Activated T-helper 1 cell treated with anti-CD3 and anti-CD28 coated beads, Interleukin-2, amount 50 U/mL, for 16 hours (primary cell): ENCODE data around the gene IL6.
"Not testable (repeated sequence)": the region's sequence is repeated elsewhere in the genome, so short reads cannot be mapped to it uniquely, and the experiment has no call there.

ENCODE experiments used
- DNase-seq, 2 donors: peaks; one replicate each; pipeline ENCODE4 v3.0.0-alpha.2; 2020; ENCODE audit warnings: low read depth in 1 of 2, low spot score in 1 of 2

The IL6 gene

DNA sequence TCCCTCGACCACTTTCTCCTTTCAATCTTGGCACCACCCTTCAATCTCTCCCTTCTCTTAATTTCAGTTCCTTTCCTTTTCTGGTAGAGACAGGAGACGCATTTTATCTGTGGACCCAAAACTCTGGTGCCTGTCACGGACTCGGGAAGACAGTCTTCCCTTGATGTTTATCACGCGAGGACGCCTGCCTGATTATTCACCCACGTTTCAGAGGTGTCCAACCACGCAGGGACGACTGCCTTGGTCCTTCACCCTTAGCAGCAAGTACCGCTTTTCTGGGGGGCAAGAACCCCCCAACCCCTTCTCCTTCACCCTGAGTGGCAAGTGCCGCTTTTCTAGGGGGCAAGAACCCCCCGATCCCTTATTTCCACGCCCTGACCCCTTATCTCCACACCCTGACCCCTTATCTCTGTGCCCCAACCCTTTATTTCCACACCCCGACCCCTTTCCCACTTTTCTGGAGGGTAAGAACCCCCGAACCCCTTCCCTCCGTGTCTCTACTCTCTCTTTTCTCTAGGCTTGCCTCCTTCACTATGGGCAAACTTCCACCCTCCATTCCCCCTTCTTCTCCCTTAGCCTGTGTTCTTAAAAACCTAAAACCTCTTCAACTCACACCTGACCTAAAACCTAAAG is 22.9 kb upstream of the IL6 start:
- DNase-seq: not testable (repeated sequence)

DNA sequence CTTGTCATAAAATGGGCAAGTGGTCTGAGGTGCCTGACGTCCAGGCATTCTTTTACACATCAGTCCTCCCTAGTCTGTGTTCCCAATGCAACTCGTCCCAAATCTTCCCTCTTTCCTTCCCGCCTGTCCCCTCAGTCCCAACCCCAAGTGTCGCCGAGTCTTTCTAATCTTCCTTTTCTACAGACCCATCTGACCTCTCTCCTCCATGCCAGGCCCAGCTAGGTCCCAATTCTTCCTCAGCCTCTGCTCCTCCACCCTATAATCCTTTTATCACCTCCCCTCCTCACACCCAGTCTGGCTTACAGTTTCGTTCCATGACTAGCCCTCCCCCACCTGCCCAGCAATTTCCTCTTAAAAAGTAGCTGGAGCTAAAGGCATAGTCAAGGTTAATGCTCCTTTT is 22.3 kb upstream of the IL6 start:
- DNase-seq: not testable (repeated sequence)

DNA sequence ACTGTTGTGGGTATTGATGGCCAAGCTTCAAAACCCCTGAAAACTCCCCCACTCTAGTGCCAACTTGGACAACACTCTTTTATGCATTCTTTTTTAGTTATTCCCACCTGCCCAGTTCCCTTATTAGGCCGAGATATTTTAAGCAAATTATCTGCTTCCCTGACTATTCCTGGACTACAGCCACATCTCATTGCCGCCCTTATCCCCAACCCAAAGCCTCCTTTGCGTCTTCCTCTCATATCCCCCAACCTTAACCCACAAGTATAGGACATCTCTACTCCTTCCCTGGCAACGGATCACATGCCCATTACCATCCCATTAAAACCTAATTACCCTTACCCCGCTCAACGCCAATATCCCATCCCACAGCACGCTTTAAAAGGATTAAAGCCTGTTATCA is 21.1 kb upstream of the IL6 start:
- not testable (repeated sequence) for DNase-seq

DNA sequence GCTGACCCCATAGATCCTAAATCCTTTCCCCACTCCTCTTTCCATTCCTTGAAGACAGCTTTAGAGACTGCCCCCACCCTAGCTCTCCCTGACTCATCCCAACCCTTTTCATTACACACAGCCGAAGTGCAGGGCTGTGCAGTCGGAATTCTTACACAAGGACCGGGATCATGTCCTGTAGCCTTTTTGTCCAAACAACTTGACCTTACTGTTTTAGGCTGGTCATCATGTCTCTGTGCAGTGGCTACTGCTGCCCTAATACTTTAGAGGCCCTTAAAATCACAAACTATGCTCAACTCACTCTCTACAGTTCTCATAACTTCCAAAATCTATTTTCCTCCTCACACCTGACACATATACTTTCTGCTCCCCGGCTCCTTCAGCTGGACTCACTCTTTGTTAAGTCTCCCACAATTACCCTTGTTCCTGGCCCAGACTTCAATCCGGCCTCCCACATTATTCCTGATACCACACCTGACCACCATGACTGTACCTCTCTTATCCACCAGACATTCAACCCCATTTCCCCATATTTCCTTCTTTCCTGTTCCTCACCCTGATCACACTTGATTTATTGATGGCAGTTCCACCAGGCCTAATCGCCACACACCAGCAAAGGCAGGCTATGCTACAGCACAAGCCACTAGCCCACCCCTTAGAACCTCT is 19.8 kb upstream of the IL6 start:
- not testable (repeated sequence) for DNase-seq

DNA sequence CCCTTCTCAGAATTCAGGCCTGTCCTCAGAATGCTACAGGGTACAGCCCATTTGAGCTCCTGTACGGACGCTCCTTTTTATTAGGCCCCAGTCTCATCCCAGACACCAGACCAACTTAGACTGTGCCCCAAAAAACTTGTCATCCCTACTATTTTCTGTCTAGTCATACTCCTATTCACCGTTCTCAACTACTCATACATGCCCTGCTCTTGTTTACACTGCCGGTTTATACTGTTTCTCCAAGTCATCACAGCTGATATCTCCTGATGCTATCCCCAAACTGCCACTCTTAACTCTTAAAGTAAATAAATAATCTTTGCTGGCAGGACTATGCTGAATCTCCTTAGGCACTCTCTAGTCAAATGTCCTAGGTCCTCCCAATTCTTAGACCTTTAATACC is 18.8 kb upstream of the IL6 start:
- DNase-seq: not testable (repeated sequence)

DNA sequence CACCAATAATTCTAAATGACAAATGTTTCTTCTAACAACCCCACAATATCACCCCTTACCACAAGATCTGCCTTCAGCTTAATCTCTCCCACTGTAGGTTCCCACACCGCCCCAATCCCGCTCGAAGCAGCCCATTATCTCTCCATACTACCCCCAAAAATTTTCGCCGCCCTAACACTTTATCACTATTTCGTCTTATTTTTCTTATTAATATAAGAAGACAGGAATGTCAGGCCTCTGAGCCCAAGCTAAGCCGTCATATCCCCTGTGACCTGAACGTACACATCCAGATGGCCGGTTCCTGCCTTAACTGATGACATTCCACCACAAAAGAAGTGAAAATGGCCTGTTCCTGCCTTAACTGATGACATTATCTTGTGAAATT is 18.3 kb upstream of the IL6 start:
- DNase-seq: not testable (repeated sequence)

DNA sequence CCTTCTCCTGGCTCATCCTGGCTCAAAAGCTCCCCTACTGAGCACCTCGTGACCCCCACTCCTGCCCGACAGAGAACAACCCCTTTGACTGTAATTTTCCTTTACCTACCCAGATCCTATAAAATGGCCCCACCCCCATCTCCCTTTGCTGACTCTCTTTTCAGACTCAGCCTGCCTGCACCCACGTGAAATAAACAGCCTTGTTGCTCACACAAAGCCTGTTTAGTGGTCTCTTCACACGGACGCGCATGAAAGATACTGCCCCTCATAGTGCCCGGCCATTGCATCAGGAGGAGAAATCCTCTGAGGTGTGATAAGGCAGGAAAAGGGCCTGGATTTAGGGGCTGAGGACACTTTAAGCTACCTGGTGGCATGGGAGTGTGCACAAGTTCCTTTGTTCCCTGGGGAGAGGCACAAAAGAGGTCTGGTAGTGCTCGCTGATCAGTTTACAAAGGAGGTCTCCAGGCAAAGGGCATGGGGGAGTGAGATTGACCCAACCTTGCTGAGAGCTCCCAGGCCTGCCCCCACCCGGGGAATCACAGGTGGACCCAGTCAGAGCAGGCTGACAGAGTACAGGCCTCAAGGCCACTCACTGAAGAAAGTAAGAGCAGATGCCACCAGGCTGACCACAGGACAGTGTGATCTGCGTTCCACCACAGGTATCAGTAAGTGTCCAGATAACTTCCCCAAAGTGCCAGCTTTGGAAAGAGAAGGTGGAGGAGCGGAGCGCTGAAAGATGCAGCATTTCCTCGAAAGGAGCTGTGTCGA is 17.8 kb upstream of the IL6 start:
- not testable (repeated sequence) for DNase-seq

DNA sequence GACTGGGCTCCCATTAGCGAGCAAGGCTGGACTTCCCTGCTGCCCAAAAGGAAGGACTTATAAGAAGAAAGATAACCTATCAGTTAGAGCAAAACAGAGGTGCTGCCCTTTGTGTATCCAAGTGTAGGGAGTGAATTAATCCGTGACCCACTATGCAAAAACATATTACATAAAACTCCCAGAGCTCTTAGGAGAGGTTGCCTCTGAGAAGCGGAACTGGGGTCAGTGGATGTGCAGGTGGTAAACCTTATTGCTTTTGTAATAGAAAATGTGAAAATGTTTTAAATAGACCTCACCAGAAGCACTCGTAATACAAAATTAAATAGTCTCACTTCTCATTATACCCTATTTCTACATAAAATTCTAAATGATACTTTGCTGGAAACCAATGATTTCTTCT is 17.1 kb upstream of the IL6 start:
- no peak for DNase-seq

DNA sequence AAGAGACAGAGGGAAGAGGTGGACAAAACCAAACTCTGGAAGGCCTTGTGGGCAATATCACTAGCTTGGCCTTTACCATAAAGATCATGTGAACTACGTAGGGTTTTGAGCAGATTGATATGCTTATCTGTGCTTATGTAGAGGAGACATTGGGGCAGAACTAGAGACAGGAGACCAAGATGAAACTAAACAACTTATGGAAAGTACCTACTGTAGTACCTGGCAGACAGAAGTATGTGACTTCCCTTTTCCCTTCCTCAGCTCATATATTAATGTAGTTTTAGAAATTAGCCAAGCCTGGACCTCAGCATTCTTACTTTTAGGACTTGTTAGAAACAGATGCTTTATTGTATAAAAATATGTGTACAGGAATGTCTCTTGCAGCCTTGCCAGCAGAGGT is 14.0 kb upstream of the IL6 start:
- DNase-seq: no peak

DNA sequence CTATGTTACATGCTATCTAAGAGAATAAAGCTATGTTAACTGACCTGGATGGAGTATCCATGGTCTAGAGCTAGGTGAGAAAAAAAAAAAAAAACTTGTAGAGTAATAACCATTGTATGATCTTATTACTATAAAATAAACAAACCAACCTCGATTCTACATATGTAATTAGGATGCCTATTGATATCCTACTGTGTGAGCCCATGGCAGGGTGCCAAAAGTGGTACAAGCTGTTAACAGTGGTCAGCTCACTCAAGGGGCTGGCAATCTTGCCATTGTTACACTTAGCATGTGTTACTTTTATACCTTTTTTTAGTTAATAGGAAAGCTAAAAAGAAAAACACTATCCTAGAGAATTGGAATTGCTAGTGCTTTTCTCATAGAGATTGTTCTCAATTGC is 13.5 kb upstream of the IL6 start:
- DNase-seq: no peak

DNA sequence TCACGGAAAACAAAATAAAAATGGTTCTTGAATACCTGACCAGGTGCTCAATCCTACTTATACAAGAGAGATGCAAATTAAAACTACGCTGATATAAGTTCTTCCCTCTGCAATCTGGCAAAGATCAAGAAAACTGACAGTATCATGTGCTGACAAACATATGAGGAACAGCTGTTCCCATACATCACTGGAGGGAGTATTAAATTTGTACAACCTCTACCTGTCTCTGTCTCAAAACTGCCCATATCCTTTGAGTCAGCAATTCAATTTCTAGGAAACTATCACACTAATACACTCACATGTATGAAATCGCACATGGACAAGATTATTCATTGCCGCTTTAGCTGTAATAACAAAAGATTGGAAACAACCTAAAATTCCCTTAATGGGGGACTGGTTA is 11.0 kb upstream of the IL6 start:
- no peak for DNase-seq

DNA sequence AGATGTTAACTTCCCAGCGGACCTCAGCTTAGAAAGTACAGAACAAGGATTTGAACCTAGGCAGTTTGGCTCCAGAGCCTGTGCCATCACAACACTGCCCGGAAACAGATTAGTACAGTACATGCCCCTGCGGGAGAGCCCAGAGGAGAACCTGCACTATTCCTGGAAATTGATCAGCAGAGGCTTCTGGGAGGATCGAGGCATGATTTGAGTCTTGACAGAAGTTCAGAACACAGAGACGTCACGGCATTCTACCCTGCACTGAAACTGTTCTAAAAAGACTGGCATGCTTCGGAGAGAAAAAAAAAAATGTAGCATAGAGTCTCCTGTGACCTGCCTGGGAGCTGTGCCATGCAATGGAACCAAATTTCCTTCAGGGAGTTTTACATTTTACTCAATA is 9.2 kb upstream of the IL6 start:
- no peak for DNase-seq

DNA sequence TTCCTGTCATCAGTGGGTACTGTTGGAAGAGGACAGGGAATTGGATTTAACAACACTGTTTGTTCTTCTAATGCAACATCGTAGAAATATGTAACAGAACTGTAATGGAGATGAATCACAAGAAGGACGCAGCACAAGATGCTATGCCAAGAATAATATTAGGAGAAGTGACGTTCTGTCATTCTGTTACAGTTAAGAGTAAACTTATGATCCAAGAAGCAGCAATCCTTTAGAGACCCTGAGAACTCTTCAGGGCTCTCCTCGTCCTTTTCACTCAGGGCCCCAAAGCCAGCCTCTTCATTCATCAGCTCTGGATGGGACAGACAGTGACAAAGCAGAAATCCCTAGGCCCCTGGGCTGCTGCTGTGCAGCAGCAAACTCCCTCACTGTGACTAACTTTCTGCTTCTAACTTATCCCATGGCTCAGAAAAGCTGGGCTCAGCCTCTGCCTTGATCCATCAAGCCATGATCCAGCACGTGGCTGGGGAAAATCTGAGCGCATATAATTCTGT is 8.7 kb upstream of the IL6 start:
- DNase-seq: no peak

DNA sequence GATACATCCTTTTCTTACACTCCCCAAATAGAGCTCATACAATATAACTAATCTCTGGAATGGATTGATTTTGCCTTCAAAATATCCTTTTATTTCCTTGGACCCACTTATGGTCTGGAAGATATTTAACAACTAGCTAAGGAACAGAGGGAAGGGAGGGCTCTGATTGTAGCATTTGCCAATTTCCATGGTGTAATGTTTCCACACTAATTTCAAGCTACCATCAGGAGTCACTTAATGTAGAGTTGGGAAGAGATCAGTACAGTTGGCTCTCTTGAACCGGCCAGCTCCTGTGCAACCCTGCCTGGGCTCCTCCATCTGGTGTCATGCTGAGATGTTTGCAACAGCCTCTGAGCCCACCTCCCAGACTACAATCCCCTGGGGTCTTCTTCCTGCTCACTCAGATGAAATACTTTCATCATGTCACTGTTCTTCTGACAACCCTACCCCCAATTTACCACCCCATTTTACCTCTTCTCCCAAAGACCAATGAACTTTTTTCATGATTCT is 8.0 kb upstream of the IL6 start:
- DNase-seq: no peak

DNA sequence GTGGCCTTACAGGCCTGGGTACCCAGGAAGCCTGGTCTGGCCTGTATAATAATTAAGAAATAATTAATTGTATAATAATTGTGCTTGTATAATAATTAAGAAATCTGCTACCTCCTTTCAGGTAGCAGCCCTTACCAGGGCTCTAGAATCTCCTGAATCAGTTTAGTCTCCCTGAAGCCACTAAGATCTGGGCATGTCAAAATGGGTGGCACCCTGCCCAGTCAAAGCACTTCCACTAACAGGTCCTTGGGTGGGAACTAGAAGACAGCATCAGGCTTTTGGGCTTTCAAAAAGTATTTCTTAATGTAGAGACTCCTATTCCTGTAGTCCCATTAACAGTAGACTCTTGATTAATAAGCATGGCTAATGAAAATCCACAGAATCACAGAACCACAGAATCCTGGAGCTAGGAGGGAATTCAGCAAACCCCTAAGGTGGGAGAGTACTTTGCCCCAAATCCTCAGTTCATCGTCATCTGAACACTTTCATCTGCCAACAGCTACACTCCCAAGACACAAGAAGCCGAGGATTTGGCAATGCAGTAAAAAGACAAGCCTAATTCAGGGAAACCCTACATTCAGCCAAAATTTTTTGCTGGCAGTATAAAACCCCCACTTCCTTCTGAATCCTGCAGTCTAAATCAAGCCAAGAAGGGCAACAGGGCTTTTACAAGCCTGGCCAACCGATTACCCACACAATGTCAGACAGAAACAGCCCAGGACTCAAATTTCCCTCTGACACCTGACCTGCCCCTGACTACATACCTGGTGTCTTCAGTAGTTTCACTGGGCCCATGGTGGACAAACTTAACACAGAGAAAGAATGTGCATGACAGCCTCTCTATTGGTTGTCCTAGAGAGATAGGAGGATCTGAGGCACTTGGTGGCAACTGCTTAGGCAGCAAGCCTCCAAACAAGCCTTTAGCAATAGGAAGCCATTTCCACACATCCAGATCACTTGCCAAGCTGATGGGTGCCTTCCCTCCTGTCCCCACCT is 5.9 kb upstream of the IL6 start:
- no peak for DNase-seq

DNA sequence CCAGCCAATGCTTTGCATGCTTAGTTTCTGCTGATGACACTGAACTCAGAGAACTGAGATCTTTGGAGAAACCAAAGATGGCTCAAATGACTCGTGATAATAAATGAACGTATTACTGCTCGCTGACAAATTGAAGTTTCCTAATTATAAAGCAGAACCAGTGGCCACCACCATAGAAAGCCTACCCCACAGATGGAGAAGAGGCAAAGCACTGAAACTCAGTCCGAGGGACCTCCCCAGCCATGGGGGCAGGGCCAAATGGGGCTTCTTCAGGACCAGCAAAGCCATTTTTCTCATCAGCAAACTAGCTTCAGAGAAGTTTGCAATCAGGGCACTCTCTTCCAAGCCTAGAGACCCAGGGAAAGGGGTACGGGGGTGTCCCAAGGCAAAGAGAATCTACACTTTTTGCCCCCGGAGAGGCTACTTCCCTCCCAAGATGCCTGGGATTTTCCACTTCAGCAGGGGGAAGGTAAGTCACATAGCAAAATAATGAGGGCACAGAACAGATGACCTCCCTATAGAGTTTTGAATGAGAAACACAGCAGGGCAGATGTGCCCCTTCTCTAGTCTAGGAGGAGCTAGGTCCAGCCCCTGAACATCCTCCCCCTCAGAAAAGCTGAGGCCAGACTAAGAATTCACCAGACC is 4.3 kb upstream of the IL6 start:
- DNase-seq: no peak

DNA sequence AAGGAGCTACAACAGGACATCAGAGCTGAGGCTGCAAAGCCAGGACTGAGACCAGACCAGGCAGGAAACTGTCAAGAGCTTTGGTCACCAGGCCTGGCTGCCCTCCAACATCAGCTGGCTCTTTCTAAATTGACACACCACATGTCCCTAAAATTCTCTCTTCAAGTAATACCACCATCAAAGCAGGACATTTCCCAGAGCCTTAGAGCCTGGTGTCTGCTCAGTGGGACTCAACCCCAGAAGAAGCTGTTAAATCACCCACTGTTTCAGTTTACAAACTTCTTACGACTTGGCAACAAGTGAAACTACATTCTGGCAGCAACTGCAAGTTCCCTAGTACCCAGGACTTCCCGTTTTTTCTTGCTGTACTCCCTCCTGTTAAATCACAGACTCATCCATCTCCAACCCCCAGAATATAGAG is 3.8 kb upstream of the IL6 start:
- DNase-seq: no peak

DNA sequence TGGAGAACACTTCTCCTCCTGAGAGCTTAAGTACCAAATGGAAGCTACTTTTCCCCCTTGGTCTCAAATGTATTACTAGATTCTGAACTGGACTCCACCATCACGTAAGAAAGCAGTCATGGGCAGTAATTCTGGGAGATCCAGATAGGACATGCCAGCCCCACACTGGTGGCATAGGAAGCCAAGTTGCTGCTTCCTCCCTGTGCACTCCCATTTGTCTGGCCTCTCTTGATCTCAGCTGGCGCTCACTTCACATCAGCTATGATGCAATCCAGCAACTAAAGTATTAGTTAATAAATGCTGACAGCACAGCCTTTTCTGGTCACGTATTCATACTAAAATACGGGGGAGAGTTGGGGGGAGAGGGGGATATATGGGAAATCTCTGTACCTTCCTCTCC is 3.4 kb upstream of the IL6 start:
- DNase-seq: no peak

DNA sequence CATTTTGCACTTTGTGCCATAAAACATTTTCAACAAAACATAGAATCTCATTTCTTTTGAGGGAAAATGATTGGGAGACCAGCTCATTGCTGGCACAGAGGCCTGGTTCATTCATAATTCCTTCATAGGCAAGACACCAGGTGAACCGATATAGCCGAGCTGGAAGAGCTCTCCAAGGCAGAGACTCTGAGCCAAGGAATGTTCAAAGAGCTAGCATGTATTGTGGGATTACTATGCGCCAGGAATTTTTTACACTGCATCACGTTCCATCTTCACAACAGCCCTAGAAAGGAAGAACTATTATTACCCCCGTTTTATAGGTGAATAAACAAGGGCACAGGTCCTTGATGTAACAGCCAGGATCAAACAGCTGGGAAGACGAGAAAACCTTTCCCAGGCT is 2.1 kb upstream of the IL6 start:
- DNase-seq: no peak

DNA sequence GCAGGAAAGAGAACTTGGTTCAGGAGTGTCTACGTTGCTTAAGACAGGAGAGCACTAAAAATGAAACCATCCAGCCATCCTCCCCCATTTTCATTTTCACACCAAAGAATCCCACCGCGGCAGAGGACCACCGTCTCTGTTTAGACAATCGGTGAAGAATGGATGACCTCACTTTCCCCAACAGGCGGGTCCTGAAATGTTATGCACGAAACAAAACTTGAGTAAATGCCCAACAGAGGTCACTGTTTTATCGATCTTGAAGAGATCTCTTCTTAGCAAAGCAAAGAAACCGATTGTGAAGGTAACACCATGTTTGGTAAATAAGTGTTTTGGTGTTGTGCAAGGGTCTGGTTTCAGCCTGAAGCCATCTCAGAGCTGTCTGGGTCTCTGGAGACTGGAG is 1.4 kb upstream of the IL6 start:
- no peak for DNase-seq
